Thyroid gland (tissue), 4 donors: ENCODE measurements around the gene EHBP1. TPM values are rescaled to one million over a fixed set of nuclear protein-coding genes. Genes with fewer than 3 reads are reported as not detected.

Source experiments
- DNase-seq, 2 donors: peaks; one replicate each; pipeline ENCODE4 v3.0.0-alpha.2; 2019
- H3K27ac ChIP-seq, 3 donors: fragments of 200-600 bp; sonication (generic); 1 replicate in 2 of 3; 2 replicates in 1 of 3; pipeline ENCODE4 v1.5.1; 2016 to 2019; ENCODE audit warnings: mild to moderate bottlenecking in 1 of 3, moderate library complexity in 1 of 3
- H3K27me3 ChIP-seq: fragments of 200-600 bp; sonication (generic); one replicate; pipeline ENCODE4 v1.5.1; 2019
- H3K36me3 ChIP-seq, 2 donors: fragments of 200-600 bp; sonication (generic); one replicate each; pipeline ENCODE4 v1.5.1; 2016 to 2019
- H3K4me1 ChIP-seq, 2 donors: fragments of 200-600 bp; sonication (generic); one replicate each; pipeline ENCODE4 v1.5.1; 2017 to 2019
- H3K4me3 ChIP-seq, 3 donors: fragments of 200-600 bp; sonication (generic); replicated peaks in 1 of 3; 1 replicate in 2 of 3; 2 replicates in 1 of 3; pipeline ENCODE4 v1.5.1; 2016; ENCODE audit warnings: mild to moderate bottlenecking in 1 of 3
- H3K9me3 ChIP-seq: fragments of 200-600 bp; sonication (generic); one replicate; pipeline ENCODE4 v1.5.1; 2017
- CTCF ChIP-seq, 6 experiments: fragments of 200-600 bp in 3 of 6; fragments of 450-650 bp in 3 of 6; sonication (generic) in 3 of 6; IDR thresholded peaks; one replicate each; pipeline ENCODE4 v1.5.1; 2016 to 2019; ENCODE audit warnings: antibody characterized with exemption in 6 of 6, mild to moderate bottlenecking in 2 of 6, inconsistent platforms in 1 of 6, moderate library complexity in 1 of 6
- POLR2A ChIP-seq, 2 donors: fragments of 450-650 bp; IDR thresholded peaks; one replicate each; pipeline ENCODE4 v1.6.1; 2017; ENCODE audit warnings: antibody characterized with exemption in 2 of 2, mild to moderate bottlenecking in 2 of 2, moderate library complexity in 1 of 2
- WGBS, 2 donors: methylation state at CpG; one replicate each; pipeline ENCODE4 v1.1.5; 2017; 5-methylcytosine and 5-hydroxymethylcytosine counted together
- intact Hi-C: fragments of 100-400 bp; cut with DNase I; formaldehyde crosslinking; loops from one replicate; pipeline ENCODE4 v1.15.1; 2023
- total RNA-seq, 4 donors: library from RNA; depleted of rRNA; stranded (reverse); fragments of >200 nt; gene quantifications; one replicate each; pipeline ENCODE4 v1.2.3, GENCODE V29; 2016

The EHBP1 gene
- total RNA-seq, 4 donors from 2014 or later = 49.9 to 68.8 (median 57.0) TPM

GRCh38 chr2:62881162-62881795 lies 175.8 kb downstream of the EHBP1 start:
- Histone ChIP-seq H3K4me1 (no peaks in the 10 kb centered on the region), H3K4me3 (no peak overlapping the region), H3K27ac (no peak overlapping the region), H3K9me3 (no peaks in the 10 kb centered on the region), H3K27me3 (no peaks in the 10 kb centered on the region), H3K36me3 (peaks cover 0 to 16% of the 10 kb centered on the region in 2 donors)
- no peak for DNase-seq
- intact Hi-C loops = no loop called here
- TF ChIP-seq CTCF (IDR thresholded peaks at IDR 0.05) = no peak
- no peak for TF ChIP-seq POLR2A (IDR thresholded peaks at IDR 0.05)
- 95 to 97% methylated on average over 4 of the region's 4 CpGs for WGBS, 2 donors

GRCh38 chr2:62883629-62884028 lies 178.1 kb downstream of the EHBP1 start:
- H3K9me3 ChIP-seq = no peaks in the 10 kb centered on the region
- intact Hi-C loops = no loop called here
- peaks cover 0 to 2% of the 10 kb centered on the region in 2 donors for H3K36me3 ChIP-seq
- no peaks in the 10 kb centered on the region for H3K27me3 ChIP-seq
- H3K27ac ChIP-seq = no peak overlapping the region
- H3K4me1 ChIP-seq = no peaks in the 10 kb centered on the region
- 95% methylated on average over 7 of the region's 7 CpGs for WGBS, 2 donors
- TF ChIP-seq POLR2A (IDR thresholded peaks at IDR 0.05) (no peak), CTCF (IDR thresholded peaks at IDR 0.05) (no peak)
- H3K4me3 ChIP-seq = no peak overlapping the region
- no peak for DNase-seq

GRCh38 chr2:62884086-62884485 lies 178.6 kb downstream of the EHBP1 start:
- H3K4me1 ChIP-seq = no peaks in the 10 kb centered on the region
- no peaks in the 10 kb centered on the region for H3K27me3 ChIP-seq
- no peaks in the 10 kb centered on the region for H3K36me3 ChIP-seq
- H3K4me3 ChIP-seq = no peak overlapping the region
- H3K9me3 ChIP-seq = no peaks in the 10 kb centered on the region
- intact Hi-C loops = no loop called here
- H3K27ac ChIP-seq = no peak overlapping the region
- TF ChIP-seq POLR2A (IDR thresholded peaks at IDR 0.05) (no peak), CTCF (IDR thresholded peaks at IDR 0.05) (no peak)
- WGBS, 2 donors = 90 to 95% methylated on average over 2 of the region's 2 CpGs
- DNase-seq = no peak

GRCh38 chr2:62884514-62884913 lies 179.0 kb downstream of the EHBP1 start:
- Histone ChIP-seq H3K27me3 (no peaks in the 10 kb centered on the region), H3K36me3 (no peaks in the 10 kb centered on the region), H3K4me3 (no peak overlapping the region), H3K9me3 (no peaks in the 10 kb centered on the region), H3K4me1 (no peaks in the 10 kb centered on the region), H3K27ac (no peak overlapping the region)
- TF ChIP-seq POLR2A (IDR thresholded peaks at IDR 0.05) (no peak), CTCF (IDR thresholded peaks at IDR 0.05) (no peak)
- intact Hi-C loops = no loop called here
- DNase-seq = no peak
- 81 to 82% methylated on average over 1 of the region's 1 CpG for WGBS, 2 donors

GRCh38 chr2:62894966-62895631 lies 189.6 kb downstream of the EHBP1 start:
- H3K4me3 ChIP-seq = no peak overlapping the region
- DNase-seq = no peak
- no peak for TF ChIP-seq POLR2A (IDR thresholded peaks at IDR 0.05)
- no peak for TF ChIP-seq CTCF (IDR thresholded peaks at IDR 0.05)
- H3K27ac ChIP-seq = no peak overlapping the region
- WGBS, 2 donors = 93 to 98% methylated on average over 2 of the region's 2 CpGs
- H3K9me3 ChIP-seq = no peaks in the 10 kb centered on the region
- H3K36me3 ChIP-seq = no peaks in the 10 kb centered on the region
- H3K4me1 ChIP-seq = no peaks in the 10 kb centered on the region
- intact Hi-C loops = no loop called here
- H3K27me3 ChIP-seq = no peaks in the 10 kb centered on the region
